HG03064 (cell line): ENCODE data around the gene GIMAP4.
"Not testable (repeated sequence)": the region's sequence is repeated elsewhere in the genome, so short reads cannot be mapped to it uniquely, and the experiment has no call there.

Source experiments
- ATAC-seq: cut with Tn5 transposase; IDR thresholded peaks from one replicate; pipeline ENCODE4 v1.9.1; 2021; ENCODE audit warnings: low read depth; ENCODE audit not compliant: unreplicated experiment

Gene GIMAP4

GRCh38 chr7:150579979-150580637 is 12.9 kb downstream of the GIMAP4 start:
- not testable (repeated sequence) for ATAC-seq

DNA sequence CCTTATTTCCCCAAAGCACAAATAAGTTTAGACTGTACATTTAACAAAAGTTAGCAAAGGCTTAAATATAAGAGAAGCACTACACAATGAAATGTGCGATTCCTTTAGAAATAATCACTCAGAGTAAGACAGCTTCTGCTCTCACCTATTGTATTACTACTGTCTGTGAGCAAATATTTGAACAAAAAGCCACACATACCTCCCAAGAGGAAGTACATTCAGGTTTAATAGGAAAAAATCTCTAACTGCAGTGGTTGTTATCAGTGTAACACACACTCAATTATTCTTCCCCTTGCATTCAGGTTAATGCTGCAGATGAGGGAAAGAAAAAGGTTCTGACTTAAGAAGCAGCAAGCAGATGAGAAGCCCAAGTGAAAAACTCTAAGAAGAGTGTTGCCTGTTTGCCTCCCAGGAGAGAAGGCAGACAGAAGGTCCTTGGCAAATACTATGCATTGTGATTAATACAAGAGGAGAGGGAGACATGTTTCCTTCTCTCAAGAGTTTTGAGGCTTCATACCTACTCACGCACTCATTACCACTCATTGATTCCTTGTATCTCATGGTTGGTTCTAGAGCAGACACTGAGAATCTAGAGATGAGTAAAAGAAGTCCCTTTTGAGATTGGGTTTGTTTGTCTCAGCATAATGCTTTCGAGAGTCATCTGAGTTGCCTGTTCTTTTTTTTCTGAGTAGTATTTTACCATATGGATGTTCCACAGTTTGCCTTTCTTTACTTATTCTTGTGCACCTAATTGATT is 13.6 kb downstream of the GIMAP4 start:
- no peak for ATAC-seq

DNA sequence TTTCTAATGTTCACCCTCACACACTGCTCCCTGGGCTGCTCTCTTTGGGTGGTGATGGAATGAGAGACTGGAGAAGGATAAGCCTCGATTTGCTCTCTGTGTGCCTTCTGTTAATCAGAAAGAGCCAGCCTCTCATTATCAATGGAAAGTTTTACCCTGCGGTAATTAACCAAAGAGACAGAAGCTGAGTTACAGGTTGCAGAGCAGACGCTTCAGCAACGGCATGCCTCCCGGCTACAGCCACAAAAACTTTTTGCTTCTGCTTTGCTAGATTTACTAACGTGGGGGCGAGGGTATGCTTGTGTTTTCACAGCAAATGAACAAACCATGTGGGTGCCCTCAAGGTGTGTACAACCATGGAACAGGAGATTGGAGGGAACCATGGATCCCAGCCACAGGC is 18.0 kb downstream of the GIMAP4 start:
- no peak for ATAC-seq

- no peak for ATAC-seq
Observed at GRCh38 chr7:150586068-150586784, 19.0 kb downstream of the GIMAP4 start.

GRCh38 chr7:150586785-150587152 is 19.6 kb downstream of the GIMAP4 start:
- ATAC-seq = no peak

- ATAC-seq = no peak
Observed at GRCh38 chr7:150587551-150587950, 20.4 kb downstream of the GIMAP4 start.

DNA sequence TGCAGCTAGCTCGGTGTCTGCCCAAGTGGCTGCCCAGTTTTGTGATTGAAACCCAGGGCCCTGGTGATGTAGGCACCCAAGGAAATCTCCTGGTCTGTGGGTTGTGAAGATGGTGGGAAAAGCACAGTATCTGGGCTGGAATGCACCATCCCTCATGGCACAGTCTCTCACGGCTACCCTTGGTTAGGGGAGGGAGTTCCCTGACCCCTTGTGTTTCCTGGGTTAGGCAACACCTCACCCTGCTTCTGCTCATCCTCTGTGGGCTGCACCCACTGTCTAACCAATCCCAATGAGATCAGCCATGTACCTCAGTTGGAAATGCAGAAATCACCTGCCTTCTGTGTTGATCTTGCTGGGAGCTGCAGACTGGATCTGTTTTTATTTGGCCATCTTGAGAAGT is 27.6 kb downstream of the GIMAP4 start:
- ATAC-seq = no peak

DNA sequence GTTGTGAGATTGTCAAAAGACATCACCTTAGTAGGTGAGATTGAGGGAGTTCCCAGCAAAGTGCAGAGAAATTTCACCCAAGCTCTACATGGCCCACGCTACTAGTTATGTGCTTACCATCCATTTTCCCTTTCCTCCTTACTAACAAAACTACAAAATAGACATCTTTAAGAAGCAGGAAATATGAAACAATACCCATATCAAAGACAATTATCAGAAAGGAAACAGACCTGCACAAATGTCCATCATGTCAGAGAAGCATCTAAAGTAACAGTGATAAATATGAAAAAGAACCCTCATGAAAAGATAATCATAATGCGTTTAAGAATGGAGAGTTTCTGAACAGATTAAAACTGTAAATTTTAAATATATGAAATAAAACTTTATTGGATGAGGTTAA is 28.2 kb downstream of the GIMAP4 start:
- no peak for ATAC-seq

DNA sequence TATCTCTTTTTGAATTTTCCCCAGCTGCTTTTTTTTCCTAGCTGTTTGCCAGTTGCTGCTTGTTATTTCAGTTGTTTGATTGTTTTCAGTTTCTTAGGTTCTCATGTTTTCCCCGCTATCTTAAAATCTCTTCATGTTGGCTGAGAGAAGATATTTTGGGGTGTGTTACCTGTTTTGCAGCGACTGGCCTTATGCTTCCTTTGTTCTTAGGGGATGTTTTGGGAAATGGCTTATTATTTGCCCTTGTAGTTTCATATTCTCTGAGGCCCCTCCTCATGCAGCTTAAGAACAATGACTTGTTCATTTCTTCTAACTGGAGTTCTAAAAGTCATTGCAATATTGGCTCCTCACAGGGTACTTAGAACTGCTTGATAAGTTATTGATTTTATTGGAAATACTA is 36.4 kb downstream of the GIMAP4 start:
- ATAC-seq = not testable (repeated sequence)

DNA sequence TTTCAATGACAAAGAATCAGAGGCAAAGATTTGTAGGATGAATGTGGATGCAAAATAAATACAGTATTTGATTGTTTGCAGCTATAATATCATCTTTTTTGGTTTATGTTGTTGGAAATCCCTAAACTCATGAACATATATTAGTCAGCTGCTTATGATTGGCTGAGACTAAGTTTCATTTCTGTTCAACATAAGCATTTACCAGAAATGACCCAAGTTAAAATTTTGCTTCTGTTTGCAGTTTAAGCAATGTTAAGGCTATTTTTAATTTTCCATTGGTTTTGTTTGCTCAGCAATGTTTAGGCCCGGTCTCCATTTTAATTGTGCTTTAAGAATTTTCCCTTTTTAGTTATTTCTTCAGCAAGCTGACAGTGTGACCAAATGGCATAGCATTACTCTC is 43.0 kb downstream of the GIMAP4 start:
- no peak for ATAC-seq

- no peak for ATAC-seq
Observed at GRCh38 chr7:150612925-150613324, 45.7 kb downstream of the GIMAP4 start.

- no peak for ATAC-seq
Observed at GRCh38 chr7:150613880-150614279, 46.7 kb downstream of the GIMAP4 start.

GRCh38 chr7:150614426-150614825 is 47.2 kb downstream of the GIMAP4 start:
- not testable (repeated sequence) for ATAC-seq

GRCh38 chr7:150615221-150615755 is 48.1 kb downstream of the GIMAP4 start:
- not testable (repeated sequence) for ATAC-seq

DNA sequence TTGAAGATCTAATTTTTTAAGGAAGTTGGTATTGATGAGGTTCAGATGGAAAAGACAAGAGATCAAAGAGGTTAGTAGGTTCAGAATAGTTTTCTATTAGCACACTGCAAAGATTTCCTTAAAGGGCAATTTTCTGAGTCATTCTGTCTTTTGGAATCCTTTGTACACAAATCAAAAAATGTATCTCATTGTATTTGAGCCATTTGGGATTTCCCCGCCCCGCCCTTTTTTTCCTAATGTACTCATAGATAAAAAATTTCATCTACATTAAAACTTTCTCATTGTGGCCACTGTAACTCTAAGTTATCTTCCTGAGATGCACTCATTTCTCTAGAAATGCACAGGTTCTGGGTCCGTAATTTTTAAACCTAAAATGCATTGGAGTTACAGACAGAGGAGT is 52.9 kb downstream of the GIMAP4 start:
- no peak for ATAC-seq

DNA sequence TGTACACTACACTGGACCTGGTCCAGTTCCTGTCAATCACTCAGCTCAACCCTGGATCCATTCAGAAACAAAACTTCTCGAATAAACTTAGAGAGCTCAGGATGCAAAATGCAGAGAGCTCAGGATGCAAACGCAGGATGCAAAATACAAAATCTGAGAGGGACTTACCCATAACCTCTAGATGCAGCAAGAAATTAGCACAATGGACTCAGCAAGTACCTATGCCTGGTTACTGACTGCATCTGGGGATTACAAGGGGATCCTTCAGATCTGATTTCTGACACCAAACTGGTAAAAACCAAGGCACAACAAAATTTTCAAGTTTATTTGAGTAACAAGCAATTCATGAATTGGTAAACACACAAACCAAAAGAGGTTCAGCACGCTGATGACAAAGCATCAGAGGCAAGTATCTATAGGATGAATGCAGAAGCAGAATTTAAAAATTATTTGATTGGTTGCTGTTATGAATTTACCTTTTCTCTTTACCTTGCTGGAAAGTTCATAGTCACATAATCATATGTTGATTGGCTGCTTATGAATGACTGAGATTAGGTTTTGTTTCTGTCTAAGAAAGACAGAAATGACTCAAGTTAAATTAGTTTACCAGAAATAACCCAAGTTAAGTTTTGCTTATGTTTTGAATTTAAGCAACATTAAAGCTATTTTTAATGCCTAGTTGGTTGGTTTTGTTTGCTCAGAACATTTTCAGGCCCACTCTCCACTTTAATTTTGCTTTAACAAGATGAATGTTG is 53.6 kb downstream of the GIMAP4 start:
- no peak for ATAC-seq

DNA sequence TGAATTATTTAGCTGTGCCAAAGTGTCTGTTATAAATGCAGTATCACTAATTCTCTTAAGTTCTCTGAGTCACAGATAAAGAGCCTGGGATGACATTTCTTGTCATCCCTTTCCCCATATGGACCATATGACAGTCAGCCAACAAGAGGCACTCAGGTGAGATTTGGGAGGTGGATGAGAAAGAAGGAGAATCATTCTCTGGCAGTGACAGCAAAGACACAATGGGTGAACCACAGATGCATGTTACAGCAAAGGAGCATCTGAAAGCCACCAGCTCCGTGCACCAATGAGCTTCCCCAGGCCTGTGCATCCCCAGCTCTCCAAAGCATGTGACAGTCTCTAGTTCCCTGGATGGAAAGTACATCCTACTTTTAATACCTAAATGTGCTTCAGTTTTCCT is 54.2 kb downstream of the GIMAP4 start:
- no peak for ATAC-seq
